Nephron (organoid): Measurements from ENCODE around the gene NOTUM.
A peak's percentile ranks its signal among the peaks of the same experiment; 100 is the strongest.

ENCODE experiments used
- H3K27ac Mint-ChIP-seq, 3 experiments: 2 replicates each; pipeline ENCODE4 v1.8.0; 2020; ENCODE audit warnings: mixed read lengths in 3 of 3, mild to moderate bottlenecking in 2 of 3, moderate library complexity in 1 of 3
- H3K27me3 Mint-ChIP-seq: 2 replicates; pipeline ENCODE4 v1.8.0; 2021; ENCODE audit warnings: low read depth, mild to moderate bottlenecking, moderate library complexity, mixed read lengths
- H3K36me3 Mint-ChIP-seq: 2 replicates; pipeline ENCODE4 v1.8.0; 2020; ENCODE audit warnings: low read depth, mixed read lengths
- H3K4me1 Mint-ChIP-seq: 2 replicates; pipeline ENCODE4 v1.8.0; 2020; ENCODE audit warnings: mixed read lengths
- H3K4me3 Mint-ChIP-seq, 3 experiments: 2 replicates each; pipeline ENCODE4 v1.8.0; 2020; ENCODE audit warnings: mild to moderate bottlenecking in 3 of 3, mixed read lengths in 3 of 3, moderate library complexity in 2 of 3
- H3K9me3 Mint-ChIP-seq: 2 replicates; pipeline ENCODE4 v1.8.0; 2020; ENCODE audit warnings: mixed read lengths
- CTCF ChIP-seq, 3 experiments: fragments of 200-600 bp; sonication (generic); IDR thresholded peaks; one replicate each; pipeline ENCODE4 v1.5.0; 2021; ENCODE audit warnings: antibody characterized with exemption in 3 of 3; ENCODE audit not compliant: unreplicated experiment in 3 of 3

Gene NOTUM

GRCh38 chr17:81923302-81924260, 37.4 kb downstream of the NOTUM start:
- H3K27ac Mint-ChIP-seq, result peak overlapping the region; percentile 62 to 92 (median 90)
- H3K4me1 Mint-ChIP-seq, result peaks cover 22% of the 10 kb centered on the region
- no peak for TF ChIP-seq CTCF (IDR thresholded peaks at IDR 0.05; ENCODE audit: unreplicated experiment in 3 of 3)

GRCh38 chr17:81922566-81923301, 38.3 kb downstream of the NOTUM start:
- Mint-ChIP-seq H3K9me3 (no peaks in the 10 kb centered on the region), H3K4me3 (peak overlapping the region; percentile 23 to 46 (median 26)), H3K27me3 (no peaks in the 10 kb centered on the region), H3K4me1 (peaks cover 22% of the 10 kb centered on the region), H3K27ac (peak overlapping the region in 2 of 3 experiments; percentile 62 to 92), H3K36me3 (peaks cover 10% of the 10 kb centered on the region)
- TF ChIP-seq CTCF (IDR thresholded peaks at IDR 0.05; ENCODE audit: unreplicated experiment in 3 of 3), result no peak

More at GRCh38 chr17:81923302-81924260, 37.4 kb downstream of the NOTUM start:
- Mint-ChIP-seq H3K27me3 (no peaks in the 10 kb centered on the region), H3K4me3 (peak overlapping the region; percentile 71 to 88 (median 80)), H3K36me3 (peaks cover 10% of the 10 kb centered on the region), H3K9me3 (no peaks in the 10 kb centered on the region)

GRCh38 chr17:81921996-81922565, 38.9 kb downstream of the NOTUM start:
- Mint-ChIP-seq H3K9me3 (no peaks in the 10 kb centered on the region), H3K36me3 (peaks cover 13% of the 10 kb centered on the region), H3K27ac (no peak overlapping the region), H3K4me1 (peaks cover 26% of the 10 kb centered on the region), H3K27me3 (peaks cover 3% of the 10 kb centered on the region), H3K4me3 (peak overlapping the region in 2 of 3 experiments; percentile 40 to 46)
- TF ChIP-seq CTCF (IDR thresholded peaks at IDR 0.05; ENCODE audit: unreplicated experiment in 3 of 3), result no peak

- Mint-ChIP-seq H3K27ac (no peak overlapping the region), H3K4me3 (no peak overlapping the region), H3K27me3 (peaks cover 4% of the 10 kb centered on the region), H3K36me3 (peaks cover 16% of the 10 kb centered on the region), H3K4me1 (peaks cover 29% of the 10 kb centered on the region), H3K9me3 (no peaks in the 10 kb centered on the region)
- TF ChIP-seq CTCF (IDR thresholded peaks at IDR 0.05; ENCODE audit: unreplicated experiment in 3 of 3), result no peak
Observed at GRCh38 chr17:81921537-81921862, 39.5 kb downstream of the NOTUM start.

GRCh38 chr17:81920612-81921536, 40.1 kb downstream of the NOTUM start:
- Mint-ChIP-seq H3K4me3 (peak overlapping the region in 2 of 3 experiments; percentile 37 to 51), H3K27me3 (peaks cover 4% of the 10 kb centered on the region), H3K27ac (peak overlapping the region in 2 of 3 experiments; percentile 32 to 67), H3K4me1 (peaks cover 23% of the 10 kb centered on the region), H3K9me3 (no peaks in the 10 kb centered on the region), H3K36me3 (peaks cover 21% of the 10 kb centered on the region)
- TF ChIP-seq CTCF (IDR thresholded peaks at IDR 0.05; ENCODE audit: unreplicated experiment in 3 of 3), result no peak
